Esophagus muscularis mucosa (tissue), 3 donors: ENCODE data around the gene APOBEC3C.

Experiments used
- CTCF ChIP-seq, 3 experiments: fragments of 200-600 bp in 2 of 3; fragments of 450-650 bp in 1 of 3; sonication (generic) in 2 of 3; IDR thresholded peaks; one replicate each; pipeline ENCODE4 v1.5.1; 2017 to 2019; ENCODE audit warnings: antibody characterized with exemption in 3 of 3, mild to moderate bottlenecking in 2 of 3, moderate library complexity in 1 of 3
- POLR2A ChIP-seq: fragments of 450-650 bp; IDR thresholded peaks from one replicate; pipeline ENCODE4 v1.6.1; 2017; ENCODE audit warnings: antibody characterized with exemption, moderate library complexity, mild to moderate bottlenecking, low read depth

- TF ChIP-seq POLR2A (no peak), CTCF (IDR thresholded peaks at IDR 0.05) (no peak)
Observed at GRCh38 chr22:38974170-38974825, 39.8 kb upstream of the APOBEC3C start.
